Gastroesophageal sphincter (tissue), 4 donors: ENCODE measurements around the gene PSMD5. TPM values are rescaled to one million over a fixed set of nuclear protein-coding genes. Genes with fewer than 3 reads are reported as not detected.

ENCODE experiments used
- ATAC-seq: fragments of 150-250 bp; one replicate; pipeline ENCODE4 v1.9.1; 2016; ENCODE audit warnings: mild to moderate bottlenecking, moderate library complexity
- H3K27ac ChIP-seq, 4 donors: fragments of 200-600 bp; sonication (generic) in 3 of 4; 1 replicate in 3 of 4; 2 replicates in 1 of 4; pipeline ENCODE4 v1.5.1; 2016 to 2019
- H3K27me3 ChIP-seq: fragments of 200-600 bp; sonication (generic); one replicate; pipeline ENCODE4 v1.5.1; 2019
- H3K36me3 ChIP-seq, 2 donors: fragments of 200-600 bp; sonication (generic); one replicate each; pipeline ENCODE4 v1.5.1; 2019; ENCODE audit warnings: control low read depth in 1 of 2
- H3K4me1 ChIP-seq, 3 donors: fragments of 200-600 bp; sonication (generic); 1 replicate in 2 of 3; 2 replicates in 1 of 3; pipeline ENCODE4 v1.5.1; 2016 to 2019; ENCODE audit warnings: control low read depth in 2 of 3
- H3K4me3 ChIP-seq, 2 donors: fragments of 200-600 bp; sonication (generic); one replicate each; pipeline ENCODE4 v1.5.1; 2019; ENCODE audit warnings: mild to moderate bottlenecking in 1 of 2, moderate library complexity in 1 of 2
- H3K9me3 ChIP-seq, 3 donors: fragments of 200-600 bp; sonication (generic); one replicate each; pipeline ENCODE4 v1.5.1; 2017 to 2019; ENCODE audit warnings: control low read depth in 2 of 3
- CTCF ChIP-seq, 4 experiments: fragments of 200-600 bp in 2 of 4; fragments of 450-650 bp in 2 of 4; sonication (generic) in 1 of 4; IDR thresholded peaks; one replicate each; pipeline ENCODE4 v1.5.1; 2017 to 2019; ENCODE audit warnings: antibody characterized with exemption in 4 of 4, mild to moderate bottlenecking in 2 of 4, moderate library complexity in 2 of 4
- EP300 ChIP-seq: sonication (generic); formaldehyde crosslinking; IDR thresholded peaks from one replicate; pipeline ENCODE4 v1.6.1; 2017; ENCODE audit warnings: antibody characterized with exemption, mild to moderate bottlenecking
- POLR2A ChIP-seq, 2 donors: fragments of 450-650 bp; IDR thresholded peaks; one replicate each; pipeline ENCODE4 v1.6.1; 2017; ENCODE audit warnings: antibody characterized with exemption in 2 of 2, mild to moderate bottlenecking in 2 of 2, moderate library complexity in 1 of 2
- POLR2AphosphoS5 ChIP-seq: sonication (generic); formaldehyde crosslinking; IDR thresholded peaks from one replicate; pipeline ENCODE4 v1.6.1; 2017; ENCODE audit warnings: antibody characterized with exemption
- WGBS, 2 donors: methylation state at CpG; one replicate each; pipeline ENCODE4 v1.1.5; 2018; ENCODE audit warnings: low coverage in 1 of 2; 5-methylcytosine and 5-hydroxymethylcytosine counted together
- total RNA-seq, 4 donors: library from RNA; depleted of rRNA; stranded (reverse); fragments of >200 nt; gene quantifications; one replicate each; pipeline ENCODE4 v1.1.0, GENCODE V29; 2016

PSMD5 gene
- total RNA-seq, 4 donors from 2014 or later = 26.8 to 42.8 (median 33.2) TPM

- WGBS, 2 donors = 69 to 79% methylated on average over 3 of the region's 3 CpGs
These were observed 12.0 kb upstream of the PSMD5 start for GRCh38 chr9:120854596-120855327.

GRCh38 chr9:120853198-120853597 lies 10.5 kb upstream of the PSMD5 start:
- TF ChIP-seq POLR2AphosphoS5 (no peak), POLR2A (IDR thresholded peaks at IDR 0.05) (no peak), EP300 (no peak), CTCF (IDR thresholded peaks at IDR 0.05) (no peak)
- H3K4me3 ChIP-seq = no peak overlapping the region
- no peak for ATAC-seq
- WGBS, 2 donors = 65 to 79% methylated on average over 4 of the region's 6 CpGs
- H3K27ac ChIP-seq = no peak overlapping the region
- no peaks in the 10 kb centered on the region for H3K9me3 ChIP-seq
- H3K27me3 ChIP-seq = no peaks in the 10 kb centered on the region
- H3K36me3 ChIP-seq = peaks cover 0 to 56% of the 10 kb centered on the region in 2 donors
- H3K4me1 ChIP-seq = no peaks in the 10 kb centered on the region

More at GRCh38 chr9:120854596-120855327, 12.0 kb upstream of the PSMD5 start:
- H3K36me3 ChIP-seq = peaks cover 0 to 72% of the 10 kb centered on the region in 2 donors
- no peak for ATAC-seq
- no peaks in the 10 kb centered on the region for H3K9me3 ChIP-seq
- TF ChIP-seq POLR2A (IDR thresholded peaks at IDR 0.05) = no peak
- no peak for TF ChIP-seq POLR2AphosphoS5
- no peak for TF ChIP-seq EP300
- no peak for TF ChIP-seq CTCF (IDR thresholded peaks at IDR 0.05)
- H3K27ac ChIP-seq = no peak overlapping the region
- no peaks in the 10 kb centered on the region for H3K4me1 ChIP-seq
- H3K27me3 ChIP-seq = no peaks in the 10 kb centered on the region
- no peak overlapping the region for H3K4me3 ChIP-seq

GRCh38 chr9:120852240-120853010 lies 9.7 kb upstream of the PSMD5 start:
- no peak for ATAC-seq
- Histone ChIP-seq H3K4me3 (no peak overlapping the region), H3K9me3 (no peaks in the 10 kb centered on the region), H3K27ac (no peak overlapping the region), H3K4me1 (no peaks in the 10 kb centered on the region), H3K27me3 (no peaks in the 10 kb centered on the region), H3K36me3 (peaks cover 0 to 51% of the 10 kb centered on the region in 2 donors)
- no peak for TF ChIP-seq POLR2A (IDR thresholded peaks at IDR 0.05)
- 60 to 71% methylated on average over 3 to 5 of the region's 5 CpGs for WGBS, 2 donors

- H3K4me1 ChIP-seq = no peaks in the 10 kb centered on the region
- no peak for TF ChIP-seq POLR2A (IDR thresholded peaks at IDR 0.05)
- TF ChIP-seq EP300 = no peak
- no peak for TF ChIP-seq CTCF (IDR thresholded peaks at IDR 0.05)
- no peak for TF ChIP-seq POLR2AphosphoS5
- no peak overlapping the region for H3K4me3 ChIP-seq
- peaks cover 0 to 47% of the 10 kb centered on the region in 2 donors for H3K36me3 ChIP-seq
- no peak overlapping the region for H3K27ac ChIP-seq
- no peaks in the 10 kb centered on the region for H3K27me3 ChIP-seq
- no peak for ATAC-seq
- 100% methylated on average over 1 of the region's 1 CpG; no CpG with 5 or more reads in 1 of the 2 donors for WGBS, 2 donors
- no peaks in the 10 kb centered on the region for H3K9me3 ChIP-seq
These were observed 8.7 kb upstream of the PSMD5 start for GRCh38 chr9:120851449-120851848.

GRCh38 chr9:120850315-120850714 lies 7.6 kb upstream of the PSMD5 start:
- peaks cover 0 to 54% of the 10 kb centered on the region in 2 donors for H3K36me3 ChIP-seq
- H3K27ac ChIP-seq = no peak overlapping the region
- H3K9me3 ChIP-seq = no peaks in the 10 kb centered on the region
- no peaks in the 10 kb centered on the region for H3K27me3 ChIP-seq
- H3K4me3 ChIP-seq = no peak overlapping the region
- H3K4me1 ChIP-seq = peaks cover 0 to 6% (median 0%) of the 10 kb centered on the region in 3 donors
- WGBS, 2 donors = 77% methylated on average over 3 of the region's 3 CpGs; no CpG with 5 or more reads in 1 of the 2 donors
- TF ChIP-seq POLR2AphosphoS5 (no peak), CTCF (IDR thresholded peaks at IDR 0.05) (no peak), POLR2A (IDR thresholded peaks at IDR 0.05) (no peak), EP300 (no peak)
- no peak for ATAC-seq
